ENCODE measurements around the gene DEXI.
"Not testable (repeated sequence)": the region's sequence is repeated elsewhere in the genome, so short reads cannot be mapped to it uniquely, and the experiment has no call there.

The DEXI gene

GRCh38 chr16:10926094-10926493 is 16.2 kb downstream of the DEXI start:
- no peak for DNase-seq

GRCh38 chr16:10925285-10925684 is 17.0 kb downstream of the DEXI start:
- not testable (repeated sequence) for DNase-seq

GRCh38 chr16:10923650-10924214 is 18.5 kb downstream of the DEXI start:
- no peak for DNase-seq

- no peak for DNase-seq
Measured at GRCh38 chr16:10923146-10923649, 19.1 kb downstream of the DEXI start.

- DNase-seq, result no peak
Measured at GRCh38 chr16:10922328-10923145, 19.7 kb downstream of the DEXI start.

GRCh38 chr16:10921536-10922327 is 20.5 kb downstream of the DEXI start:
- DNase-seq, result no peak

GRCh38 chr16:10920726-10921427 is 21.4 kb downstream of the DEXI start:
- no peak for DNase-seq

GRCh38 chr16:10919003-10919351 is 23.3 kb downstream of the DEXI start:
- no peak for DNase-seq

GRCh38 chr16:10918294-10919002 is 23.8 kb downstream of the DEXI start:
- DNase-seq, result peak; percentile 23 to 50 (median 42)

- DNase-seq, result no peak
Measured at GRCh38 chr16:10916534-10916933, 25.7 kb downstream of the DEXI start.

GRCh38 chr16:10911267-10911666 is 31.0 kb downstream of the DEXI start:
- no peak for DNase-seq

- DNase-seq, result no peak
Measured at GRCh38 chr16:10907757-10908045, 34.6 kb downstream of the DEXI start.

- no peak for DNase-seq
Measured at GRCh38 chr16:10906914-10907756, 35.1 kb downstream of the DEXI start.

- DNase-seq, result no peak
Measured at GRCh38 chr16:10906482-10906881, 35.8 kb downstream of the DEXI start.

GRCh38 chr16:10902999-10903398 is 39.3 kb downstream of the DEXI start:
- no peak for DNase-seq

- DNase-seq, result no peak
Measured at GRCh38 chr16:10897134-10897533, 45.1 kb downstream of the DEXI start.

- no peak for DNase-seq
Measured at GRCh38 chr16:10896723-10897122, 45.5 kb downstream of the DEXI start.

GRCh38 chr16:10896165-10896564 is 46.1 kb downstream of the DEXI start:
- no peak for DNase-seq

- DNase-seq, result peak in 2 of 6 experiments; percentile 1 to 4
Measured at GRCh38 chr16:10895053-10895946, 47.0 kb downstream of the DEXI start.

GRCh38 chr16:10892782-10893318 is 49.4 kb downstream of the DEXI start:
- DNase-seq, result no peak

Data from stimulated activated naive CD4-positive, alpha-beta T cell (primary cell).